MM.1S (cell line): Measurements from ENCODE around the gene CACNA1E.

Experiments used
- DNase-seq: peaks from one replicate; pipeline ENCODE4 v3.0.0-alpha.2; 2015
- H2AFZ ChIP-seq: fragments of 300-600 bp; sonication (generic); 2 replicates; pipeline ENCODE4 v1.6.0; 2016; ENCODE audit warnings: antibody characterized with exemption, low read length
- H3F3A ChIP-seq: fragments of 300-600 bp; sonication (generic); 2 replicates; pipeline ENCODE4 v1.6.1; 2016; ENCODE audit warnings: mild to moderate bottlenecking, antibody characterized with exemption, low read length, moderate library complexity, mixed read lengths; ENCODE audit not compliant: insufficient read depth
- H3K27ac ChIP-seq: fragments of 300-600 bp; sonication (generic); 2 replicates; pipeline ENCODE4 v1.5.1; 2016; ENCODE audit warnings: mild to moderate bottlenecking, low read length
- H3K27me3 ChIP-seq: fragments of 300-600 bp; sonication (generic); replicated peaks from 2 replicates; pipeline ENCODE4 v1.6.0; 2016; ENCODE audit warnings: low read length; ENCODE audit not compliant: insufficient read depth
- H3K36me3 ChIP-seq: fragments of 300-600 bp; sonication (generic); replicated peaks from 2 replicates; pipeline ENCODE4 v1.6.1; 2016; ENCODE audit warnings: mild to moderate bottlenecking, low read length, mixed read lengths; ENCODE audit not compliant: insufficient read depth
- H3K4me1 ChIP-seq: fragments of 300-600 bp; sonication (generic); 2 replicates; pipeline ENCODE4 v1.6.1; 2016; ENCODE audit warnings: low read length, mixed read lengths
- H3K4me2 ChIP-seq: fragments of 300-600 bp; sonication (generic); 2 replicates; pipeline ENCODE4 v1.6.0; 2016; ENCODE audit warnings: low read depth, low read length
- H3K4me3 ChIP-seq: fragments of 300-600 bp; sonication (generic); 2 replicates; pipeline ENCODE4 v1.5.1; 2016; ENCODE audit warnings: low read length, mixed read lengths
- H3K79me2 ChIP-seq: fragments of 300-600 bp; sonication (generic); 2 replicates; pipeline ENCODE4 v1.6.1; 2016; ENCODE audit warnings: mixed run types, low read length, mixed read lengths
- H3K9ac ChIP-seq: fragments of 300-600 bp; sonication (generic); 2 replicates; pipeline ENCODE4 v1.6.1; 2016; ENCODE audit warnings: low read length, mixed read lengths
- H3K9me2 ChIP-seq: fragments of 300-600 bp; sonication (generic); replicated peaks from 2 replicates; pipeline ENCODE4 v1.6.1; 2016; ENCODE audit warnings: mild to moderate bottlenecking, low read length, mixed read lengths; ENCODE audit not compliant: insufficient read depth
- H3K9me3 ChIP-seq: fragments of 300-600 bp; sonication (generic); replicated peaks from 2 replicates; pipeline ENCODE4 v1.6.1; 2016; ENCODE audit warnings: mild to moderate bottlenecking, low read length, mixed read lengths; ENCODE audit not compliant: insufficient read depth
- H4K20me1 ChIP-seq: fragments of 300-600 bp; sonication (generic); 2 replicates; pipeline ENCODE4 v1.6.1; 2016; ENCODE audit warnings: mild to moderate bottlenecking, low read length, moderate library complexity, mixed read lengths; ENCODE audit not compliant: insufficient read depth
- EZH2 ChIP-seq: fragments of 300-600 bp; sonication (generic); optimal IDR thresholded peaks from 2 replicates; pipeline ENCODE3; 2017; ENCODE audit warnings: low read depth, mild to moderate bottlenecking, antibody characterized with exemption, low read length, mixed read lengths
- EZH2phosphoT487 ChIP-seq: fragments of 300-600 bp; sonication (generic); IDR thresholded peaks from 2 replicates; pipeline ENCODE4 v1.6.1; 2018; ENCODE audit warnings: antibody characterized with exemption, low read length
- TF ChIP-seq, protein P1 (sequence below): fragments of 300-600 bp; sonication (generic); IDR thresholded peaks from 2 replicates; pipeline ENCODE4 v1.5.1; 2016; ENCODE audit warnings: antibody characterized with exemption, low read length, mixed read lengths

CACNA1E gene

DNA sequence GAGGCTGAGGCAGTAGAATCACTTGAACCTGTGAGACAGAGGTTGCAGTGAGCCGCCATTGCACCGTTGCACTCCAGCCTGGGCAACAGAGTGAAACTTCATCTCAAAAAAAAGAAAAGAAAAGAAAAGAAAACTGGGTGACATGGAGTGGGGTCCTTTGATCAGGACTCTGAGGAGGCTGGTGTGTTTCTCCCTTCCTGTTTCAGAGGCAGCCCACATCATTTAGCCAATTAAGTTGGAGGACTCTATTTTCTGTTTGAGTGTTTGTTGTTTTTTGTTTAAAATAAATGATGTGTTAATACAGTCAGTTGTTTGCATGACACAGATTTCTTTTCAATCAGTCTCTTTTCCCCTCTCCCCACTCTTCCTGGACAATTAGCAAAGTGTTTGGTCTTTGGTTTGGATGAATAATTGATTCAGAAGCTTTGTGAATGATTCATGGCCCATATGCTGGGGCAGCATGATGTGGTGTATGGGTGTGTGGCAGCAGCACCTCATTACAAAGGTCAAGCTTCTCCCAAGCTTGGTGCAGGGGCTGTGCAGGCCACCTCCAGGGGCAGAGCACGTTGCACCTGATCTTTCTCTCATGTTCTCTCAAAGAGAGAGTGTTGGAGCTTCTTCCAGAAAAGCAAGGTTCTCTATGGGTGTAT, 48.8 kb downstream of the CACNA1E start:
- Histone ChIP-seq H3K9ac (no peak overlapping the region), H2AFZ (no peak overlapping the region), H3K36me3 (no peaks in the 10 kb centered on the region), H3F3A (no peaks in the 10 kb centered on the region), H3K27me3 (no peaks in the 10 kb centered on the region), H3K27ac (no peak overlapping the region), H3K9me2 (no peaks in the 10 kb centered on the region), H3K79me2 (no peaks in the 10 kb centered on the region), H3K9me3 (no peaks in the 10 kb centered on the region), H4K20me1 (no peaks in the 10 kb centered on the region), H3K4me2 (no peak overlapping the region), H3K4me3 (no peak overlapping the region), H3K4me1 (no peaks in the 10 kb centered on the region)
- TF ChIP-seq, protein P1, sequence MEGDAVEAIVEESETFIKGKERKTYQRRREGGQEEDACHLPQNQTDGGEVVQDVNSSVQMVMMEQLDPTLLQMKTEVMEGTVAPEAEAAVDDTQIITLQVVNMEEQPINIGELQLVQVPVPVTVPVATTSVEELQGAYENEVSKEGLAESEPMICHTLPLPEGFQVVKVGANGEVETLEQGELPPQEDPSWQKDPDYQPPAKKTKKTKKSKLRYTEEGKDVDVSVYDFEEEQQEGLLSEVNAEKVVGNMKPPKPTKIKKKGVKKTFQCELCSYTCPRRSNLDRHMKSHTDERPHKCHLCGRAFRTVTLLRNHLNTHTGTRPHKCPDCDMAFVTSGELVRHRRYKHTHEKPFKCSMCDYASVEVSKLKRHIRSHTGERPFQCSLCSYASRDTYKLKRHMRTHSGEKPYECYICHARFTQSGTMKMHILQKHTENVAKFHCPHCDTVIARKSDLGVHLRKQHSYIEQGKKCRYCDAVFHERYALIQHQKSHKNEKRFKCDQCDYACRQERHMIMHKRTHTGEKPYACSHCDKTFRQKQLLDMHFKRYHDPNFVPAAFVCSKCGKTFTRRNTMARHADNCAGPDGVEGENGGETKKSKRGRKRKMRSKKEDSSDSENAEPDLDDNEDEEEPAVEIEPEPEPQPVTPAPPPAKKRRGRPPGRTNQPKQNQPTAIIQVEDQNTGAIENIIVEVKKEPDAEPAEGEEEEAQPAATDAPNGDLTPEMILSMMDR, result no peak
- TF ChIP-seq EZH2 (no peak), EZH2phosphoT487 (no peak)
- no peak for DNase-seq

DNA sequence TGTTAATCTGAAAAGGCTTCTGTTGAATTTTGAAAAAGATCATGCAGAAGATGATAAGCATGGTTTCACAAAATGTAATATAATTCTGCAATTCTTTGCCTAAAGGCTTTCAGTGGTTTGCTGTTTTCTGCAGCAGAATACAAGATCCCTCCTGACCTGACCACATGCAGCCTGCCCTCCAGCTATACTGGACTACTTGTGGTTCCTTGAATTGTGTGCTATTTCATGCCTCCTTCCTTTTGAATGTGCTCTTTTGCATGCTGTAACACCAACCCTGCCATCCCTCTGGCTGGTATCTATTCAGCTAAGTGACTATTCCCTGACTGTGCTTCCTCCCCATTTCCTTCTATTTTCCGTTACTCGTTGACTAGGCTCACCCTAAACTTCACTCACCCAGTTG, 55.5 kb downstream of the CACNA1E start:
- no peak overlapping the region for H3K4me2 ChIP-seq
- H3F3A ChIP-seq, result no peaks in the 10 kb centered on the region
- no peaks in the 10 kb centered on the region for H4K20me1 ChIP-seq
- no peak overlapping the region for H2AFZ ChIP-seq
- no peaks in the 10 kb centered on the region for H3K36me3 ChIP-seq
- no peaks in the 10 kb centered on the region for H3K27me3 ChIP-seq
- H3K9ac ChIP-seq, result no peak overlapping the region
- no peaks in the 10 kb centered on the region for H3K4me1 ChIP-seq
- H3K27ac ChIP-seq, result no peak overlapping the region
- no peaks in the 10 kb centered on the region for H3K79me2 ChIP-seq
- TF ChIP-seq EZH2 (no peak), EZH2phosphoT487 (no peak)
- TF ChIP-seq, protein P1, result no peak
- no peak for DNase-seq
- H3K9me3 ChIP-seq, result no peaks in the 10 kb centered on the region
- no peaks in the 10 kb centered on the region for H3K9me2 ChIP-seq
- H3K4me3 ChIP-seq, result no peak overlapping the region

DNA sequence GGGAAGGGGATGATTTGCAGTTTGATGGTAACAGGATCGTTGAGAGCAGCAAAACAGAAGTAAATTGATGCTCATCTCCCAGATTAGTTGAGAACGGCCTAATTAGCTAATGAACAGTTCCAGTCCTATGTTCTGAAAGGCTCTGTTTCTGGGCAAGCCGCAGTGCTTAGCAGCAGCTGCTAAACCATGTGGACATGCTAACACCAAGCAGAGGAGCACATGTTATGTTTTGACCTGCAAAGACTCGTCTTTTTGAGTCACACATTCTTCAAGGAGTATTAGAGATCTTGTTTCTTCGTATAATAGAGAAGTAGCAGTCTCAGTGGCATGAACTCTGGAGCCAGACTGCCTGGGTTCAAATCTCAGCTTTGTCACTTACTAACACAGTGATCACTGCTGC, 58.1 kb downstream of the CACNA1E start:
- no peak for DNase-seq
- no peak overlapping the region for H2AFZ ChIP-seq

More for the DNA sequence above, 58.1 kb downstream of the CACNA1E start:
- Histone ChIP-seq H3K4me1 (no peaks in the 10 kb centered on the region), H3K27ac (no peak overlapping the region), H3K9ac (no peak overlapping the region), H3K36me3 (no peaks in the 10 kb centered on the region), H3K9me3 (no peaks in the 10 kb centered on the region), H3F3A (no peaks in the 10 kb centered on the region), H4K20me1 (no peaks in the 10 kb centered on the region), H3K79me2 (no peaks in the 10 kb centered on the region), H3K27me3 (no peaks in the 10 kb centered on the region), H3K4me2 (no peak overlapping the region), H3K9me2 (no peaks in the 10 kb centered on the region), H3K4me3 (no peak overlapping the region)
- TF ChIP-seq, protein P1, result no peak
- no peak for TF ChIP-seq EZH2
- no peak for TF ChIP-seq EZH2phosphoT487
